Activated T-cell treated with anti-CD3 and anti-CD28 coated beads for 1 hour (primary cell): ENCODE data around the gene TYW1.
"Not testable (repeated sequence)": the region's sequence is repeated elsewhere in the genome, so short reads cannot be mapped to it uniquely, and the experiment has no call there.

Experiments used
- DNase-seq: peaks from one replicate; pipeline ENCODE4 v3.0.0-alpha.2; 2020; ENCODE audit warnings: low read depth

TYW1 gene

GRCh38 chr7:66995050-66995776 is 1.4 kb upstream of the TYW1 start, which contains the start of gene SBDS:
Gene SBDS, minus strand, starts transcription at chr7:66995586. Its CDS starts 169 bp downstream, at chr7:66995417.
- peak; percentile 82 for DNase-seq

- not testable (repeated sequence) for DNase-seq
Observed at GRCh38 chr7:67000601-67001258, 4.1 kb downstream of the TYW1 start.

- DNase-seq, result not testable (repeated sequence)
Observed at GRCh38 chr7:67004145-67004544, 7.5 kb downstream of the TYW1 start.

- DNase-seq, result no peak
Observed at GRCh38 chr7:67006965-67007364, 10.3 kb downstream of the TYW1 start.

GRCh38 chr7:67008260-67008659 is 11.6 kb downstream of the TYW1 start:
- no peak for DNase-seq

- not testable (repeated sequence) for DNase-seq
Observed at GRCh38 chr7:67009677-67010076, 13.0 kb downstream of the TYW1 start.

- not testable (repeated sequence) for DNase-seq
Observed at GRCh38 chr7:67014076-67014622, 17.5 kb downstream of the TYW1 start.

GRCh38 chr7:67017971-67018370 is 21.3 kb downstream of the TYW1 start:
- not testable (repeated sequence) for DNase-seq

- no peak for DNase-seq
Observed at GRCh38 chr7:67018940-67019339, 22.3 kb downstream of the TYW1 start.

GRCh38 chr7:67019562-67020390 is 23.1 kb downstream of the TYW1 start:
- no peak for DNase-seq

GRCh38 chr7:67021260-67021659 is 24.6 kb downstream of the TYW1 start:
- no peak for DNase-seq

GRCh38 chr7:67022511-67022910 is 25.9 kb downstream of the TYW1 start:
- DNase-seq, result no peak

GRCh38 chr7:67025459-67025858 is 28.8 kb downstream of the TYW1 start:
- DNase-seq, result not testable (repeated sequence)

GRCh38 chr7:67031685-67032084 is 35.1 kb downstream of the TYW1 start:
- not testable (repeated sequence) for DNase-seq

GRCh38 chr7:67033251-67033650 is 36.6 kb downstream of the TYW1 start:
- no peak for DNase-seq

- not testable (repeated sequence) for DNase-seq
Observed at GRCh38 chr7:67036432-67037395, 40.1 kb downstream of the TYW1 start.

GRCh38 chr7:67040832-67041231 is 44.2 kb downstream of the TYW1 start:
- not testable (repeated sequence) for DNase-seq

- not testable (repeated sequence) for DNase-seq
Observed at GRCh38 chr7:67042781-67043558, 46.3 kb downstream of the TYW1 start.

GRCh38 chr7:67043559-67043930 is 46.9 kb downstream of the TYW1 start:
- DNase-seq, result not testable (repeated sequence)

GRCh38 chr7:67045496-67045995 is 48.9 kb downstream of the TYW1 start:
- DNase-seq, result no peak
